Fibroblast of villous mesenchyme (primary cell): Measurements from ENCODE around the gene CYB5A. TPM values are rescaled to one million over a fixed set of nuclear protein-coding genes. Genes with fewer than 3 reads are reported as not detected.

Experiments
- DNase-seq: peaks from one replicate; pipeline ENCODE4 v3.0.0-alpha.2; 2010; ENCODE audit warnings: low read depth
- H3K4me3 ChIP-seq: 2 replicates; pipeline ENCODE4 v1.5.1; 2011; ENCODE audit warnings: low read depth, mild to moderate bottlenecking, low read length
- total RNA-seq: library from RNA; depleted of rRNA; stranded (reverse); fragments of >200 nt; gene quantifications from 2 replicates; pipeline ENCODE4 v1.2.3, GENCODE V29; 2012
- TF ChIP-seq, protein P1 (sequence below): IDR thresholded peaks from 2 replicates; pipeline ENCODE4 v1.5.1; 2012; ENCODE audit warnings: low read depth, mild to moderate bottlenecking, low read length; ENCODE audit not compliant: insufficient read depth

Gene CYB5A
- total RNA-seq, 1 donor, result 114 TPM

DNA sequence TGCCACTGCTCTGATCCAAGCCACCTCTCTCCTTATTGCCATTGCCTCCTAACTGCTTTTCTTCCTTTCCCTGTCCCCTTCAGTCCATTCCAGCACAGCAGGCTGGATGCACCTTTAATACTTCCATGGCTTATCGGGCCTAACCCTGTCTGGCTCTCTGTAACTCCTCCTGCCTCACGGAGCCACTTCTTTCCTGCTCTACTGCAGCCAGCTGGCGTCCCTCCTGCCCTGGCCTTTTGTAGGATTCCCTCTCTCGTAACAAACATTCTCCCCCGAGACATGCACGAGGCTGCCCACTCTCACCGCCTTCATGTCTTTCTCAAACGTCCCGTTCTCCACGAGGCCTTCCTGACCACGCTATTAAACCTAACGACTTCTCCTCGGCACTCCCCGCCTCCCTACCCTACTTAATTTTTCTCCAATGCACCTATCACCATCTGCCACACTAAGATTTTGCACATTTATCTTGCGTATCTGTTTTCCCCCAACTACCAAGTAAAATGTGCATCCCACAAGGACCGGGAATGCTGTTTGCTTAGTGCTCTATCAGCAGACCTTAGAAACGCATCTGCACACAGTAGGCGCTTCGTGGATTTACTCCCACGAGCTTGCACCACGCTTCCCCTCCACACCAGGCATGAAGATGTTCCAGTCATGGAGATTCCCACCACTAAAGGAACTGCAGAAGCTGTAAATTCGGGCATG lies 23.1 kb upstream of the CYB5A start:
- TF ChIP-seq, protein P1, sequence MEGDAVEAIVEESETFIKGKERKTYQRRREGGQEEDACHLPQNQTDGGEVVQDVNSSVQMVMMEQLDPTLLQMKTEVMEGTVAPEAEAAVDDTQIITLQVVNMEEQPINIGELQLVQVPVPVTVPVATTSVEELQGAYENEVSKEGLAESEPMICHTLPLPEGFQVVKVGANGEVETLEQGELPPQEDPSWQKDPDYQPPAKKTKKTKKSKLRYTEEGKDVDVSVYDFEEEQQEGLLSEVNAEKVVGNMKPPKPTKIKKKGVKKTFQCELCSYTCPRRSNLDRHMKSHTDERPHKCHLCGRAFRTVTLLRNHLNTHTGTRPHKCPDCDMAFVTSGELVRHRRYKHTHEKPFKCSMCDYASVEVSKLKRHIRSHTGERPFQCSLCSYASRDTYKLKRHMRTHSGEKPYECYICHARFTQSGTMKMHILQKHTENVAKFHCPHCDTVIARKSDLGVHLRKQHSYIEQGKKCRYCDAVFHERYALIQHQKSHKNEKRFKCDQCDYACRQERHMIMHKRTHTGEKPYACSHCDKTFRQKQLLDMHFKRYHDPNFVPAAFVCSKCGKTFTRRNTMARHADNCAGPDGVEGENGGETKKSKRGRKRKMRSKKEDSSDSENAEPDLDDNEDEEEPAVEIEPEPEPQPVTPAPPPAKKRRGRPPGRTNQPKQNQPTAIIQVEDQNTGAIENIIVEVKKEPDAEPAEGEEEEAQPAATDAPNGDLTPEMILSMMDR, result no peak
- DNase-seq, result no peak
- H3K4me3 ChIP-seq, result no peak overlapping the region

- DNase-seq, result no peak
Measured at GRCh38 chr18:74311000-74311399, 19.2 kb upstream of the CYB5A start.

GRCh38 chr18:74310411-74310810 lies 18.6 kb upstream of the CYB5A start:
- no peak overlapping the region for H3K4me3 ChIP-seq
- TF ChIP-seq, protein P1, result peak; percentile 75
- DNase-seq, result peak; percentile 68

More at GRCh38 chr18:74311000-74311399, 19.2 kb upstream of the CYB5A start:
- TF ChIP-seq, protein P1, result no peak
- no peak overlapping the region for H3K4me3 ChIP-seq

DNA sequence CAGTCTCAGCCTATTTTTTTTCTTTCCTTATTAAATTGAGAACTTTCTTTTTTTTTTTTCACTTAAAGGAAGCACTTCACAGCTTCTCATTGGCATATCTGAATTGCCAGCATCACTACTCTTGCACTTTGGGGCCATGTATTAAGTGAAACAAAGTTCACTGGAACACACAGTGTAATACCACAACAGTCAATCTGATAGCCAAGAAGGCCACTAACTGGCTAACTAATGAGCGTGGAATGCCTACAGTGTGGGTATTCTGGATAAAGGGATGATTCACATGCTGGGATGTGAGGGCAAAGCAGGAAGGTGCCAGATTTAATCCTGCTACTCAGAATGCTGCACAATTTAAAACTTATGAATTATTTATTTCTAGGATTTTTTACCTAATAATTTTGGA lies 12.2 kb upstream of the CYB5A start:
- no peak for DNase-seq
- TF ChIP-seq, protein P1, result no peak
- H3K4me3 ChIP-seq, result no peak overlapping the region

GRCh38 chr18:74303306-74303705 lies 11.5 kb upstream of the CYB5A start:
- TF ChIP-seq, protein P1, result no peak
- no peak overlapping the region for H3K4me3 ChIP-seq
- no peak for DNase-seq

DNA sequence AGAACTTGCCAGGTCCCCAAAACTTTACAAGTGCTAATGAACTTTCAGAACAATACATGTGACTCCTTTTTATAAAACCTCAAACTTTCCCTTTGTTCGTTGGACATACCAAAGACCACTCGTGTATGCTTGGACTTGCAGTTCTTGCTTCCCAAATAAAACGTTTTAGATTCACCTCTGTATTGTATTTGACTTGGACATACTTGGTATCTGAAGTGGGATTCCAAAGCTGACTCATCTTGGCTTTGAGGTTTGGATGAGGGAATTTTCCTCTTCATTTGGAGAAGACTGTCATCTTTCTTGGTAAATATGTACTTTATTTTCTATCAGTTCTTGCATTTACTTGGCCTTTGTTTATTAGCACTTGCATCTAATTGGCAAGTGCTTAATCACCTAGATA lies 8.0 kb upstream of the CYB5A start:
- DNase-seq, result no peak
- no peak overlapping the region for H3K4me3 ChIP-seq
- TF ChIP-seq, protein P1, result no peak

- DNase-seq, result no peak
- TF ChIP-seq, protein P1, result no peak
- H3K4me3 ChIP-seq, result no peak overlapping the region
Measured at GRCh38 chr18:74299162-74299561, 7.4 kb upstream of the CYB5A start.
